Nephron (organoid): ENCODE measurements around the gene CACNA2D3.

Experiments
- H3K27ac Mint-ChIP-seq, 3 experiments: 2 replicates each; pipeline ENCODE4 v1.8.0; 2020; ENCODE audit warnings: mixed read lengths in 3 of 3, mild to moderate bottlenecking in 2 of 3, moderate library complexity in 1 of 3
- H3K27me3 Mint-ChIP-seq: 2 replicates; pipeline ENCODE4 v1.8.0; 2021; ENCODE audit warnings: low read depth, mild to moderate bottlenecking, moderate library complexity, mixed read lengths
- H3K36me3 Mint-ChIP-seq: 2 replicates; pipeline ENCODE4 v1.8.0; 2020; ENCODE audit warnings: low read depth, mixed read lengths
- H3K4me1 Mint-ChIP-seq: 2 replicates; pipeline ENCODE4 v1.8.0; 2020; ENCODE audit warnings: mixed read lengths
- H3K4me3 Mint-ChIP-seq, 3 experiments: 2 replicates each; pipeline ENCODE4 v1.8.0; 2020; ENCODE audit warnings: mild to moderate bottlenecking in 3 of 3, mixed read lengths in 3 of 3, moderate library complexity in 2 of 3
- H3K9me3 Mint-ChIP-seq: 2 replicates; pipeline ENCODE4 v1.8.0; 2020; ENCODE audit warnings: mixed read lengths
- TF ChIP-seq, protein P1 (sequence below), 3 experiments: fragments of 200-600 bp; sonication (generic); IDR thresholded peaks; one replicate each; pipeline ENCODE4 v1.5.0; 2021; ENCODE audit warnings: antibody characterized with exemption in 3 of 3; ENCODE audit not compliant: unreplicated experiment in 3 of 3

The CACNA2D3 gene

DNA sequence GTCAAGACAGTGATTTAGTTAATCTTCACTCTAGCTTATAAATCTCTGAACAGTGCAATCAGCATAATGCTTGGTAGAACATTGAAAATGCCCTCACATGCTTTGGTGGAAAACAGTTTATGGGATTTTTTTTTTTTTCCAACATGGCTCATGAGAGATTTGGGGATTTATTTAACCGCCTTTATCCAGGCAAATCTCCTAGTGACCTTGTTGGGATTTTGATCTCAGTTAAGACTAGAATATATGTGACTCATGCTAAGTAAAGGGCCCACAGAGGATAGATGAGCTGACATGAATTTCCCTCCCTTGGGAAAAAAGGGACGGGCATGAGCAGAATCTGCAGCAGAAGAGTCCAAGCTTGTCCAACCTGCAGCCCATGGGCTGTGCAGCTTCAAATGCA is 786.8 kb downstream of the CACNA2D3 start:
- H3K27ac Mint-ChIP-seq = no peak overlapping the region
- H3K4me1 Mint-ChIP-seq = peaks cover 34% of the 10 kb centered on the region
- H3K4me3 Mint-ChIP-seq = no peak overlapping the region
- peaks cover 4% of the 10 kb centered on the region for H3K27me3 Mint-ChIP-seq
- H3K9me3 Mint-ChIP-seq = peaks cover 10% of the 10 kb centered on the region
- H3K36me3 Mint-ChIP-seq = peaks cover 5% of the 10 kb centered on the region
- TF ChIP-seq, protein P1, sequence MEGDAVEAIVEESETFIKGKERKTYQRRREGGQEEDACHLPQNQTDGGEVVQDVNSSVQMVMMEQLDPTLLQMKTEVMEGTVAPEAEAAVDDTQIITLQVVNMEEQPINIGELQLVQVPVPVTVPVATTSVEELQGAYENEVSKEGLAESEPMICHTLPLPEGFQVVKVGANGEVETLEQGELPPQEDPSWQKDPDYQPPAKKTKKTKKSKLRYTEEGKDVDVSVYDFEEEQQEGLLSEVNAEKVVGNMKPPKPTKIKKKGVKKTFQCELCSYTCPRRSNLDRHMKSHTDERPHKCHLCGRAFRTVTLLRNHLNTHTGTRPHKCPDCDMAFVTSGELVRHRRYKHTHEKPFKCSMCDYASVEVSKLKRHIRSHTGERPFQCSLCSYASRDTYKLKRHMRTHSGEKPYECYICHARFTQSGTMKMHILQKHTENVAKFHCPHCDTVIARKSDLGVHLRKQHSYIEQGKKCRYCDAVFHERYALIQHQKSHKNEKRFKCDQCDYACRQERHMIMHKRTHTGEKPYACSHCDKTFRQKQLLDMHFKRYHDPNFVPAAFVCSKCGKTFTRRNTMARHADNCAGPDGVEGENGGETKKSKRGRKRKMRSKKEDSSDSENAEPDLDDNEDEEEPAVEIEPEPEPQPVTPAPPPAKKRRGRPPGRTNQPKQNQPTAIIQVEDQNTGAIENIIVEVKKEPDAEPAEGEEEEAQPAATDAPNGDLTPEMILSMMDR (IDR thresholded peaks at IDR 0.05; ENCODE audit: unreplicated experiment in 3 of 3) = no peak

DNA sequence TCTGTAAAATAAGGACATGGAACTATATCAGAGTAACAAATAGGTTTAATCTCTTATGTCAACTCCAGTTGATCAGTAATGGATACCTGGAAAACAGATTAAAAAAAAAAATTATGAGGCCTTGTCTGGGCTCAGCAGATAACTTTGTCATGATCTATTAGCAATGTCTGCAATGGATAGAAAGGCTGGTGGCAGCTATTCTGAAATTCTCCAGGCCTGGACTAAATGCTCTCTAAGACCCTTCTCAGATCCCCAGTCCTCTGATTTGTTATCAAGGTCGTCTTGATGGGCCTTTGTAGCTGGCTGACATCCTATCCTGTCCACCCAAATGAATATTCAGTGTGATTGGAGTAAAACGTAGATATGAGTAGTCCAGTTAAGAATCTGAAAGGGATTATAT is 791.8 kb downstream of the CACNA2D3 start:
- TF ChIP-seq, protein P1 (IDR thresholded peaks at IDR 0.05; ENCODE audit: unreplicated experiment in 3 of 3) = no peak
- Mint-ChIP-seq H3K27ac (no peak overlapping the region), H3K36me3 (peaks cover 5% of the 10 kb centered on the region), H3K27me3 (no peaks in the 10 kb centered on the region), H3K4me3 (no peak overlapping the region), H3K4me1 (peaks cover 14% of the 10 kb centered on the region), H3K9me3 (peaks cover 10% of the 10 kb centered on the region)

DNA sequence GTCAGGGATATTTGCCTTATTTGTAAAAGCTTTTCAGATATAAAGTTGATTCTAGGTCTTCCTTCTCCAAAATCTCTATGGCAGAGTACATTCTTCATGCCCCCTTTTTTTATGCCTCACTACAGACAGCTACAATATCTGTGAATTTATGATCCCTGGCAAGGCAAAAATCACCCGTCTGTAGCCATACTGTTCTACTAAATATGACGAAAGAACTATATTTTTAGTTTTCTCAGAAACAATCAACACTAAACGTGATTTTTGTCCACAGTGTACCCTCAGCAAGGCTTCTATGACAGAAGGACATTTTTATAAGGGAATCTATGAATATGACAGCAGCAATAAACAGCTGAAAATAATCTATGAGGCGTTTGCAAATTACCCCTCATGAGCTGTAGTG is 792.8 kb downstream of the CACNA2D3 start:
- H3K27ac Mint-ChIP-seq = no peak overlapping the region
- H3K36me3 Mint-ChIP-seq = peaks cover 5% of the 10 kb centered on the region
- no peak overlapping the region for H3K4me3 Mint-ChIP-seq

DNA sequence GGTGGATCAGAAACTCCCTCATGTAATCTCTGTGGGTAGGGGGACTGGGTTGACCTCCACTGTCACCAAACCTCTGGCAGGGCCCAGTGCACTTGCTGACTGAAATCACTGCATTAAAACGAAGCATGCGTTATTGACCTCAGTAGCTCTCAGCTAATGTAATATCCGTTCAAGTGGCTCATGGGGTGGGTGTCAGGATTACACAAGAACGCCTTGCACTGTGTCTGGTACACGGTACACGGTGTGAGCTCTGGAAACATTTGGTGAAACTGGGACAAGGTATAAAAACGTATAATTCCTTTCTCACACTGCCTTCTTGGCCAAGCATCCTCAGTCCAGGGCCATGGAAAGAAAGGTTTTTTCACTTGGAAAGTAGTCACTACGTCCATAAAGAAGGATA is 793.6 kb downstream of the CACNA2D3 start:
- TF ChIP-seq, protein P1 (IDR thresholded peaks at IDR 0.05; ENCODE audit: unreplicated experiment in 3 of 3) = no peak
- Mint-ChIP-seq H3K9me3 (peaks cover 10% of the 10 kb centered on the region), H3K36me3 (peaks cover 5% of the 10 kb centered on the region)

More for the DNA sequence above, 792.8 kb downstream of the CACNA2D3 start:
- peaks cover 11% of the 10 kb centered on the region for H3K4me1 Mint-ChIP-seq
- peaks cover 10% of the 10 kb centered on the region for H3K9me3 Mint-ChIP-seq
- TF ChIP-seq, protein P1 (IDR thresholded peaks at IDR 0.05; ENCODE audit: unreplicated experiment in 3 of 3) = no peak
- H3K27me3 Mint-ChIP-seq = no peaks in the 10 kb centered on the region

DNA sequence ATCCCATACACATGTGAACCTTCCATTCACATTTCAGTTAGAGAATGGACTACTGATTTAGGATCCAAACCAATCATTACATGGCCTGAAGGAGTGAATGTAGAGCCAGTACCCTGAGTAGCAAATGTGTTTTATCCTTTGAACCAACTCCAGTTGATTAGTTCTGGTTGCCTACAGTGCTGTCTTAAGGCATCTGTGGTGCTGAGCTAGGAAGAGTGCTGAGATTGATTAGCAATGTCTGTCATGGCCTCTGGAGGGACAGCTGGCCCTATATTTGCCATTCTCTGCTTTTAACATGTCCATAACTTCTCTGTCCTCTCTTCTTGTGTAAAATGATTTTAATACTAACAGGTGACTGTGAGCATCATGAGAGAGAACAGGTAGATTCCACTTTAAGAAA is 794.4 kb downstream of the CACNA2D3 start:
- Mint-ChIP-seq H3K27ac (no peak overlapping the region), H3K4me1 (peaks cover 11% of the 10 kb centered on the region), H3K9me3 (peaks cover 6% of the 10 kb centered on the region), H3K27me3 (no peaks in the 10 kb centered on the region), H3K4me3 (no peak overlapping the region), H3K36me3 (peaks cover 5% of the 10 kb centered on the region)
- TF ChIP-seq, protein P1 (IDR thresholded peaks at IDR 0.05; ENCODE audit: unreplicated experiment in 3 of 3) = no peak

More for the DNA sequence above, 793.6 kb downstream of the CACNA2D3 start:
- H3K27ac Mint-ChIP-seq = no peak overlapping the region
- H3K27me3 Mint-ChIP-seq = no peaks in the 10 kb centered on the region
- H3K4me3 Mint-ChIP-seq = no peak overlapping the region
- peaks cover 11% of the 10 kb centered on the region for H3K4me1 Mint-ChIP-seq

DNA sequence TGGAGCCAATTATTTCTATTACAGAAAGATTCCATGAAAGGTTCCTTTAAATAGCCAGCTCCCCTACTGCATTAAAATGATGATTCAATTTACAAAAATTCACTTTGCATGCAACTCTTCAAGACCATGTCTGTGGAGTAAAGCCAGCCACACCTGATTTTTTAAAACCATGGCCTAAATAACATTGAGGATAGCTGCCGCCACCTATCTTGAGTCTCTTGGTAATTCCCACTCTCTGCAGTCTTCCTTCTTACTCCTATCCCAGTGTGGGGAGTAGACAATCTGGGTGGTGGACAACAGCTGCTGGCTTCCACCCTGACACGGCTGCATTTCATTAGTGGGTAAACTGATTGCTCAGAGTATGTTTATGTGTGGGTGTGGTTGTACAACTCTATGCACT is 794.8 kb downstream of the CACNA2D3 start:
- peaks cover 5% of the 10 kb centered on the region for H3K9me3 Mint-ChIP-seq
- peaks cover 5% of the 10 kb centered on the region for H3K36me3 Mint-ChIP-seq
- H3K4me1 Mint-ChIP-seq = peaks cover 11% of the 10 kb centered on the region
- TF ChIP-seq, protein P1 (IDR thresholded peaks at IDR 0.05; ENCODE audit: unreplicated experiment in 3 of 3) = no peak
- H3K27ac Mint-ChIP-seq = no peak overlapping the region
- H3K4me3 Mint-ChIP-seq = no peak overlapping the region
- no peaks in the 10 kb centered on the region for H3K27me3 Mint-ChIP-seq
